GM21526 (cell line): ENCODE results near the gene PKD1.
"Not testable (repeated sequence)": the region's sequence is repeated elsewhere in the genome, so short reads cannot be mapped to it uniquely, and the experiment has no call there.

Experiments
- ATAC-seq: cut with Tn5 transposase; IDR thresholded peaks from one replicate; pipeline ENCODE4 v1.9.1; 2021; ENCODE audit warnings: moderate library complexity; ENCODE audit not compliant: unreplicated experiment, low FRiP score

PKD1 gene

GRCh38 chr16:2126928-2127556, 8.7 kb downstream of the PKD1 start:
- ATAC-seq: not testable (repeated sequence)

GRCh38 chr16:2126161-2126743, 9.4 kb downstream of the PKD1 start:
- not testable (repeated sequence) for ATAC-seq

GRCh38 chr16:2125609-2126008, 10.1 kb downstream of the PKD1 start:
- ATAC-seq: not testable (repeated sequence)

- not testable (repeated sequence) for ATAC-seq
These were observed 10.8 kb downstream of the PKD1 start for GRCh38 chr16:2124694-2125444.

GRCh38 chr16:2124377-2124693, 11.4 kb downstream of the PKD1 start:
- not testable (repeated sequence) for ATAC-seq

- not testable (repeated sequence) for ATAC-seq
These were observed 11.9 kb downstream of the PKD1 start for GRCh38 chr16:2123706-2124376.

- ATAC-seq: not testable (repeated sequence)
These were observed 12.6 kb downstream of the PKD1 start for GRCh38 chr16:2122934-2123683.

- no peak for ATAC-seq
These were observed 13.3 kb downstream of the PKD1 start for GRCh38 chr16:2122429-2122828.

GRCh38 chr16:2121853-2122252, 13.8 kb downstream of the PKD1 start:
- no peak for ATAC-seq

- not testable (repeated sequence) for ATAC-seq
These were observed 14.4 kb downstream of the PKD1 start for GRCh38 chr16:2121325-2121724.

- not testable (repeated sequence) for ATAC-seq
These were observed 17.6 kb downstream of the PKD1 start for GRCh38 chr16:2117960-2118722.

- ATAC-seq: not testable (repeated sequence)
These were observed 18.4 kb downstream of the PKD1 start for GRCh38 chr16:2117341-2117740.

GRCh38 chr16:2116428-2116827, 19.3 kb downstream of the PKD1 start:
- ATAC-seq: not testable (repeated sequence)

GRCh38 chr16:2115591-2115973, 20.1 kb downstream of the PKD1 start:
- ATAC-seq: no peak

GRCh38 chr16:2114885-2115590, 20.7 kb downstream of the PKD1 start:
- not testable (repeated sequence) for ATAC-seq

GRCh38 chr16:2114225-2114624, 21.5 kb downstream of the PKD1 start:
- not testable (repeated sequence) for ATAC-seq

GRCh38 chr16:2112539-2113106, 23.1 kb downstream of the PKD1 start:
- not testable (repeated sequence) for ATAC-seq

GRCh38 chr16:2111412-2112335, 24.0 kb downstream of the PKD1 start:
- ATAC-seq: not testable (repeated sequence)
